Fibroblast of the aortic adventitia (primary cell): ENCODE data around the gene UBE2M. TPM values are rescaled to one million over a fixed set of nuclear protein-coding genes. Genes with fewer than 3 reads are reported as not detected.

Experiments used
- DNase-seq: peaks from one replicate; pipeline ENCODE4 v3.0.0-alpha.2; 2010; ENCODE audit warnings: low read depth
- H3K4me3 ChIP-seq: 2 replicates; pipeline ENCODE4 v1.5.1; 2011; ENCODE audit warnings: low read depth, mild to moderate bottlenecking, control low read depth, low read length, moderate library complexity
- CTCF ChIP-seq: IDR thresholded peaks from 2 replicates; pipeline ENCODE4 v1.5.1; 2011; ENCODE audit warnings: mild to moderate bottlenecking, low read length, control low read depth, inconsistent platforms; ENCODE audit not compliant: insufficient read depth
- total RNA-seq: library from RNA; depleted of rRNA; stranded (reverse); fragments of >200 nt; gene quantifications from 2 replicates; pipeline ENCODE4 v1.2.3, GENCODE V29; 2012; ENCODE audit warnings: low replicate concordance

Gene UBE2M
- total RNA-seq, 1 donor, result 55.1 TPM

- no peak overlapping the region for H3K4me3 ChIP-seq
- TF ChIP-seq CTCF, result no peak
- DNase-seq, result no peak
Observed at GRCh38 chr19:58531034-58531840, 27.2 kb downstream of the UBE2M start.

- H3K4me3 ChIP-seq, result no peak overlapping the region
- TF ChIP-seq CTCF, result no peak
- no peak for DNase-seq
Observed at GRCh38 chr19:58529405-58529804, 29.0 kb downstream of the UBE2M start.

GRCh38 chr19:58522709-58523108, 35.7 kb downstream of the UBE2M start:
- no peak for TF ChIP-seq CTCF
- no peak overlapping the region for H3K4me3 ChIP-seq
- no peak for DNase-seq

- no peak overlapping the region for H3K4me3 ChIP-seq
- DNase-seq, result no peak
- TF ChIP-seq CTCF, result no peak
Observed at GRCh38 chr19:58521651-58522050, 36.8 kb downstream of the UBE2M start.

- DNase-seq, result no peak
- TF ChIP-seq CTCF, result no peak
- H3K4me3 ChIP-seq, result peak overlapping the region; percentile 91
Observed at GRCh38 chr19:58520257-58520599, 38.2 kb downstream of the UBE2M start.

GRCh38 chr19:58519355-58520256, 38.8 kb downstream of the UBE2M start, which contains the start of gene ZBTB45:
ZBTB45 (minus strand) TSS chr19:58519810; CDS start chr19:58517673, 2,137 bp downstream.
- peak within 1 kb of the TSS; percentile 91 for H3K4me3 ChIP-seq
- DNase-seq, result peak; percentile 98
- peak; percentile 71 for TF ChIP-seq CTCF
